Spleen (tissue), 11 donors: ENCODE measurements around the gene PTPRG. TPM values are rescaled to one million over a fixed set of nuclear protein-coding genes. Genes with fewer than 3 reads are reported as not detected.
"Not testable (repeated sequence)": the region's sequence is repeated elsewhere in the genome, so short reads cannot be mapped to it uniquely, and the experiment has no call there.

Experiments used
- DNase-seq: peaks from one replicate; pipeline ENCODE4 v3.0.0-alpha.2; 2020
- H3K27ac ChIP-seq, 8 donors: fragments of 200-600 bp; sonication (generic) in 7 of 8; 1 replicate in 4 of 8; 2 replicates in 4 of 8; pipeline versions ENCODE4 v1.5.0 to v1.8.0; 2016 to 2021; ENCODE audit warnings: inconsistent platforms in 4 of 8, mild to moderate bottlenecking in 4 of 8, moderate library complexity in 1 of 8
- H3K27me3 ChIP-seq, 7 donors: fragments of 200-600 bp; sonication (generic) in 6 of 7; replicated peaks in 1 of 7; 1 replicate in 4 of 7; 2 replicates in 3 of 7; pipeline versions ENCODE4 v1.5.0 to v1.8.0; 2016 to 2021; ENCODE audit warnings: inconsistent platforms in 3 of 7, mild to moderate bottlenecking in 1 of 7
- H3K36me3 ChIP-seq, 6 donors: fragments of 200-600 bp; sonication (generic) in 5 of 6; 1 replicate in 4 of 6; 2 replicates in 2 of 6; pipeline versions ENCODE4 v1.5.0 to v1.8.0; 2016 to 2021; ENCODE audit warnings: inconsistent platforms in 2 of 6
- H3K4me1 ChIP-seq, 6 donors: fragments of 200-600 bp; sonication (generic) in 5 of 6; 1 replicate in 3 of 6; 2 replicates in 3 of 6; pipeline versions ENCODE4 v1.5.0 to v1.8.0; 2016 to 2021; ENCODE audit warnings: inconsistent platforms in 3 of 6
- H3K4me3 ChIP-seq, 8 donors: fragments of 200-600 bp; sonication (generic) in 7 of 8; 1 replicate in 4 of 8; 2 replicates in 4 of 8; pipeline versions ENCODE4 v1.5.0 to v1.8.0; 2016 to 2021; ENCODE audit warnings: inconsistent platforms in 4 of 8, mild to moderate bottlenecking in 4 of 8, moderate library complexity in 2 of 8
- H3K9me3 ChIP-seq, 8 donors: fragments of 200-600 bp; sonication (generic) in 7 of 8; 1 replicate in 4 of 8; 2 replicates in 4 of 8; pipeline versions ENCODE4 v1.5.0 to v1.8.0; 2016 to 2021; ENCODE audit warnings: inconsistent platforms in 4 of 8
- POLR2A ChIP-seq, 3 donors: fragments of 450-650 bp; IDR thresholded peaks; one replicate each; pipeline ENCODE4 v1.5.1; 2017; ENCODE audit warnings: antibody characterized with exemption in 3 of 3, mild to moderate bottlenecking in 1 of 3
- POLR2AphosphoS5 ChIP-seq, 3 donors: sonication (generic); formaldehyde crosslinking; IDR thresholded peaks; one replicate each; pipeline ENCODE4 v1.5.1; 2017; ENCODE audit warnings: antibody characterized with exemption in 3 of 3
- WGBS, 5 donors: extraction: QIAGEN DNeasy Blood & Tissue Kit in 3 of 5; methylation state at CpG; one replicate each; pipeline versions ENCODE4 v1.1.5 to v1.1.7; 2013 to 2018; 5-methylcytosine and 5-hydroxymethylcytosine counted together
- intact Hi-C: fragments of 100-400 bp; cut with DNase I; formaldehyde crosslinking; loops from one replicate; pipeline ENCODE4 v1.15.0; 2023; ENCODE audit warnings: low total_unique reads
- polyA plus RNA-seq, 3 donors: library from polyadenylated mRNA; stranded (reverse); fragments of 200-250 nt; gene quantifications; one replicate each; pipeline ENCODE4 v1.2.1, GENCODE V29; 2013
- total RNA-seq, 7 donors: library from RNA; depleted of rRNA in 3 of 7; stranded (reverse); fragments of >200 nt in 3 of 7; fragmentation: NEBNext Ultra II Directional in 4 of 7; extraction: Animal tissue kit (Norgen Biotek cat#: 25700) in 4 of 7; gene quantifications; one replicate each; pipeline versions ENCODE4 v1.1.0 to v1.2.1, GENCODE V29; 2016 to 2021
- TF ChIP-seq, protein P1 (sequence below), 11 experiments: fragments of 200-600 bp in 7 of 11; fragments of 450-650 bp in 4 of 11; sonication (generic) in 4 of 11; IDR thresholded peaks in 8 of 11; conservative IDR thresholded peaks in 3 of 11; 1 replicate in 7 of 11; 2 replicates in 4 of 11; pipeline versions ENCODE4 v1.4.0 to v1.8.0; 2016 to 2021; ENCODE audit warnings: antibody characterized with exemption in 11 of 11, inconsistent platforms in 4 of 11, mild to moderate bottlenecking in 1 of 11
- donor health status: healthy with polysubstance abuse.
- donor health status: DM: no; HTN: no; CAD: no; lungs with moderate emphysema.
- donor health status: DM: no; HTN: no; CAD: no.
- donor health status: Bipolar disorder and iron deficiency.
- donor health status: healthy.
- donor health status: DM: no; HTN: no; CAD: no.
- donor health status: DM: yes; HTN: yes; CAD: no.

Gene PTPRG
- total and polyA plus RNA-seq, 10 donors = 0.89 to 77.0 (median 34.5) TPM

- WGBS, 5 donors = 67 to 79% (median 72%) methylated on average over 2 of the region's 2 CpGs
- intact Hi-C loops = no loop called here
- no peak for DNase-seq
- H3K36me3 ChIP-seq = no peaks in the 10 kb centered on the region
- H3K27ac ChIP-seq = no peak overlapping the region
- H3K4me3 ChIP-seq = no peak overlapping the region
- H3K4me1 ChIP-seq = no peaks in the 10 kb centered on the region
- TF ChIP-seq, protein P1, sequence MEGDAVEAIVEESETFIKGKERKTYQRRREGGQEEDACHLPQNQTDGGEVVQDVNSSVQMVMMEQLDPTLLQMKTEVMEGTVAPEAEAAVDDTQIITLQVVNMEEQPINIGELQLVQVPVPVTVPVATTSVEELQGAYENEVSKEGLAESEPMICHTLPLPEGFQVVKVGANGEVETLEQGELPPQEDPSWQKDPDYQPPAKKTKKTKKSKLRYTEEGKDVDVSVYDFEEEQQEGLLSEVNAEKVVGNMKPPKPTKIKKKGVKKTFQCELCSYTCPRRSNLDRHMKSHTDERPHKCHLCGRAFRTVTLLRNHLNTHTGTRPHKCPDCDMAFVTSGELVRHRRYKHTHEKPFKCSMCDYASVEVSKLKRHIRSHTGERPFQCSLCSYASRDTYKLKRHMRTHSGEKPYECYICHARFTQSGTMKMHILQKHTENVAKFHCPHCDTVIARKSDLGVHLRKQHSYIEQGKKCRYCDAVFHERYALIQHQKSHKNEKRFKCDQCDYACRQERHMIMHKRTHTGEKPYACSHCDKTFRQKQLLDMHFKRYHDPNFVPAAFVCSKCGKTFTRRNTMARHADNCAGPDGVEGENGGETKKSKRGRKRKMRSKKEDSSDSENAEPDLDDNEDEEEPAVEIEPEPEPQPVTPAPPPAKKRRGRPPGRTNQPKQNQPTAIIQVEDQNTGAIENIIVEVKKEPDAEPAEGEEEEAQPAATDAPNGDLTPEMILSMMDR (IDR thresholded peaks at IDR 0.05 in 8 of 11, conservative IDR thresholded peaks at IDR 0.05 in 3 of 11) = no peak
- no peak for TF ChIP-seq POLR2A (IDR thresholded peaks at IDR 0.05)
- TF ChIP-seq POLR2AphosphoS5 (IDR thresholded peaks at IDR 0.05) = no peak
- no peaks in the 10 kb centered on the region for H3K27me3 ChIP-seq
- no peaks in the 10 kb centered on the region for H3K9me3 ChIP-seq
These were observed 130.1 kb downstream of the PTPRG start for GRCh38 chr3:61691466-61691865.

DNA sequence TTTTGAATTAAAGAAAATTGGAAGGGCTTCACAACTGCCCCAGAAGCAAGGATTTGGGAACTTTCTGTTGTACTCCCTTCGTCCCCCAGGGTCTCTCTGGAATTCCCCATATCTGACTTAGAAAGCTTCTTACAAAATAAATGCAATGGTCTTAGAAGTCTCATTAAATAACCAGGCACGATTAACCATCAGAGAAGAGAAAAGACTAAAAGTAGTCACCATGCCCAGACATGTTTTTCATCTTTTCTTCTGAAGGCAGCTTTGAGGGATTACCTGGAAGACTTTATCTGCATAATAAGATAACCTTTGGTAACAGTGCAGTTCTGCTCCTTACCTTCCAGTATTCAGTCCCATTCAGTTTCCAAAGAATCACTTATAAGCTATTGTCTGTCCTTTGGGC lies 135.9 kb downstream of the PTPRG start:
- Histone ChIP-seq H3K4me1 (no peaks in the 10 kb centered on the region), H3K27me3 (no peaks in the 10 kb centered on the region), H3K9me3 (no peaks in the 10 kb centered on the region), H3K36me3 (no peaks in the 10 kb centered on the region), H3K27ac (no peak overlapping the region), H3K4me3 (no peak overlapping the region)
- TF ChIP-seq, protein P1 (IDR thresholded peaks at IDR 0.05 in 8 of 11, conservative IDR thresholded peaks at IDR 0.05 in 3 of 11) = no peak
- TF ChIP-seq POLR2AphosphoS5 (IDR thresholded peaks at IDR 0.05) (no peak), POLR2A (IDR thresholded peaks at IDR 0.05) (no peak)
- no peak for DNase-seq
- intact Hi-C loops = no loop called here
- WGBS, 5 donors = 62 to 77% (median 66%) methylated on average over 2 of the region's 2 CpGs

DNA sequence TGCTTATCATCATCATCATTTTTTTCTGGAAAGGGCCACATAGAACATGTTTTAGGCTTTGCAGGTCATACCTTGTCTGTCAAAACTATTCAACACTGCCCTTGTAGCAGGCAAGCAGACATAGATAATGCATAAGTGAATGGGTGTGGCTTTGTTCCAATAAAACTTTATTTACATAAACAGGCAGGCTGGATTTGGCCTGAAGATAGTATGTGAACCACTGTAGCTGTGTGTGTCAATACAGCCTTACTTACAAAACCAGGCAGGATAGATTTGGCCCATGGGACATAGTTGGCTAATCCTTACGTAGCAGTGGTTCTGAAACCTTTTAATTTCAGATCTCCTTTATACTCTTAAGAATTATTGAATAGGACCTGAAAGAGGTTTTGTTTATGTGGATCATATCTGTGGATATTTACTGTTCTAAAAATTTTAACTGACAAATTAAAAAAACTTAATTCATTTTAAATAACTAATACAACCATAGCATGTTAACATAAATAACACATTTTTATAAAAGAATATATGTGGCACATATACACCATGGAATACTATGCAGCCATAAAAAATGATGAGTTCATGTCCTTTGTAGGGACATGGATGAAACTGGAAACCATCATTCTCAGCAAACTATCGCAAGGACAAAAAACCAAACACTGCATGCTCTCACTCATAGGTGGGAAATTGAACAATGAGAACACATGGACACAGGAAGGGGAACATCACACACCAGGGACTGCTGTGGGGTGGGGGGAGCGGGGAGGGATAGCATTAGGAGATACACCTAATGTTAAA lies 137.1 kb downstream of the PTPRG start:
- H3K4me3 ChIP-seq, H3K4me1 ChIP-seq, H3K36me3 ChIP-seq, H3K27ac ChIP-seq, H3K9me3 ChIP-seq, H3K27me3 ChIP-seq, DNase-seq, intact Hi-C loops: not testable (repeated sequence)
- 86 to 99% (median 91%) methylated on average over 3 of the region's 3 CpGs for WGBS, 5 donors

- H3K27ac ChIP-seq = no peak overlapping the region
- no peaks in the 10 kb centered on the region for H3K9me3 ChIP-seq
- no peak for DNase-seq
- intact Hi-C loops = no loop called here
- no peaks in the 10 kb centered on the region for H3K36me3 ChIP-seq
- H3K4me3 ChIP-seq = no peak overlapping the region
- no peaks in the 10 kb centered on the region for H3K4me1 ChIP-seq
- no peaks in the 10 kb centered on the region for H3K27me3 ChIP-seq
- TF ChIP-seq POLR2AphosphoS5 (IDR thresholded peaks at IDR 0.05) (no peak), POLR2A (IDR thresholded peaks at IDR 0.05) (no peak)
- TF ChIP-seq, protein P1 (IDR thresholded peaks at IDR 0.05 in 8 of 11, conservative IDR thresholded peaks at IDR 0.05 in 3 of 11) = no peak
These were observed 138.3 kb downstream of the PTPRG start for GRCh38 chr3:61699622-61700021.
